GM19351 (cell line): ENCODE data around the gene MUC12.
"Not testable (repeated sequence)": the region's sequence is repeated elsewhere in the genome, so short reads cannot be mapped to it uniquely, and the experiment has no call there.

Experiments
- ATAC-seq: cut with Tn5 transposase; IDR thresholded peaks from one replicate; pipeline ENCODE4 v1.9.1; 2021; ENCODE audit warnings: mild to moderate bottlenecking, moderate library complexity; ENCODE audit not compliant: unreplicated experiment

The MUC12 gene

DNA sequence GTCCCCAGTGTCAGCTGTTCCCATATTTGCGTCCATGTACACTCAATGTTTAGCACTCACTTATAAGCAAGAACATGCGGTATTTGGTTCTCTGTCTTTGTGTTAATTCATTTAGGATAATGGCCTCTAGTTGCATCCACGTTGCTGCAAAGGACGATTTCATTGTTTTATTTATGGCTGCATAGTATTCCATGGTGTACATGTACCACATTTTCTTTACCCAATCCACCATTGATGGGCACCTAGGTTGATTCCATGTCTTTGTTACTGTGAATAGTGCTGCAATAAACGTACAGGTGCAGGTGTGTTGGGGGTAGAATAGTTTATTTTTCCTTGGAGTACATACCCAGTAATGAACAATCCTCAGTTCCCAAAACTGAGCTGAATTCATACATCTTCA is 91.6 kb downstream of the MUC12 start:
- ATAC-seq: no peak

- not testable (repeated sequence) for ATAC-seq
Observed at GRCh38 chr7:101064176-101064550, 94.8 kb downstream of the MUC12 start.

- not testable (repeated sequence) for ATAC-seq
Observed at GRCh38 chr7:101065162-101065561, 95.8 kb downstream of the MUC12 start.

DNA sequence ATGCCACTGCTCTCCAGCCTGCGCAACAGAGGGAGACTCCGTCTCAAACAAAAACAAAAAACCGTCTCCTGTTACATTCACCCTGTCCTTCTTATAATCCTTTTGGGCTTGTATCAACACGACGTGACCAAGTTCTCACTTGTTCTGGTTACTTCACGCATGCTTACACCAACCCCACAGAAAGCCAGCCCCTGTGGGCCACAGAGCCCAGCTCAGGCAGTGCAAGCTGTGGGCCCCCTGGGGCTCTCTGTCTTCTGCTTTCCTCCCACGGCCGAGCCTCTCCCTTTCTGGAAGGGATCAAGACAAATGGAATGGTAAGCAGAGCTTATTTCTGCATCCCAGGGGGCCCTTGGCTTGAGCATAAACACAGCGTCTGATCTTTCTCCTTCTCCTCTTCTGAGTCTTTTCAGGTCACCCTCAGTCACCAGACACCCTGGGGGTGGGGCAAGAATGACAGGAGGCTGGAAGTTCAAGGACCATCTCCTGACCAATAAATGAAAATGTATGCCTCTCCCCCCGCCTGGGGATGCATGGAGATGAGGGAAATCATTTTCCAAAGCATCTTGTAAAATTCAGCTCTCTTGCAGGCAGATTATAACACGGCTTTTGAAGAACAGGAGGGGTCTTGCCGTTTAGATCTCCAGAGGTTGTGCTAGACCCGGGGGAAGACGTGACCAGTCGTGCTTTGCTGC is 96.9 kb downstream of the MUC12 start:
- no peak for ATAC-seq

DNA sequence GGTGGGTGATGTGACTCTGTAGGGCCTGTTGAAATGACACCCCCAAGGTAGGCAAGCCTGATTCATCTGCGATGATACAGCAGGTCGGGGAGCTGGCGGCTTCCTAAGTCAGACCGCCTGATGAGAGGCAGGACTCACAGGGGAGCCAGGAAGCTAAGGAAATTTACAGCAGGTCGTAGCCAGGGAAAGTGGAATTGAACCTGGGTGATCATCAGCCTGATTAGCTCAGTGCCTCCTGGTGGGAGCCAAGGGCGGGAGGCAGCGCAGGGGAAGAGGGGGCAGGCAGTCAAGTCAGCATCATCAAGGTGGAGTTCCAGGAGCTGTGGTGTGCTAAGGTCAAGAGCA is 97.4 kb downstream of the MUC12 start:
- no peak for ATAC-seq

DNA sequence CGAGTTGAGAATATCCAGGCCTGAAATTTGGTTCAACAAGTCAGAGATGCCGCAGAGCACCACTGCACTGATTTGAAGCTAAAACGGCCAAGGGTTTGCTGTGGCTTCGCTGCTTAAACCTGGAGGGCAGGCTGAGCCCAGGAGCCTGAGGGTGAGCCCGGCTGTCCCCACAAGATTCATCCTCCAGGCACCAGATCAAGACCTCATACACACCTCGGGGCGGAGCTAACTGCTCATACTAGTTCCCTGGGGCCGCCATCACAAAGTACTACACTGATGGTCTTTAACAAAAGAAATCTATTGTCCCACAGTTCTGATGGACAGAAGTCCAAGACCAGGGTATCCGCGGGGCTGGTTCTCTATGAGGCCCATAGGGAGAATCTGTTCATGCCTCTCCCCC is 99.0 kb downstream of the MUC12 start:
- no peak for ATAC-seq
